HG03025 (cell line): ENCODE results near the gene FHAD1.

Experiments
- ATAC-seq: cut with Tn5 transposase; IDR thresholded peaks from one replicate; pipeline ENCODE4 v1.9.1; 2021; ENCODE audit warnings: mild to moderate bottlenecking, moderate library complexity; ENCODE audit not compliant: unreplicated experiment, low FRiP score

FHAD1 gene

GRCh38 chr1:15410223-15410883 lies 163.3 kb downstream of the FHAD1 start:
- peak; percentile 5 for ATAC-seq

- no peak for ATAC-seq
Measured at GRCh38 chr1:15410884-15411245, 163.8 kb downstream of the FHAD1 start.

GRCh38 chr1:15411593-15412137 lies 164.6 kb downstream of the FHAD1 start:
- ATAC-seq, result no peak

- no peak for ATAC-seq
Measured at GRCh38 chr1:15412175-15412800, 165.3 kb downstream of the FHAD1 start.

GRCh38 chr1:15412843-15413242 lies 165.8 kb downstream of the FHAD1 start:
- ATAC-seq, result no peak

GRCh38 chr1:15413563-15414444 lies 166.8 kb downstream of the FHAD1 start:
- ATAC-seq, result no peak

- ATAC-seq, result no peak
Measured at GRCh38 chr1:15414445-15414983, 167.5 kb downstream of the FHAD1 start.

- ATAC-seq, result no peak
Measured at GRCh38 chr1:15417059-15417934, 170.3 kb downstream of the FHAD1 start.

- ATAC-seq, result no peak
Measured at GRCh38 chr1:15418806-15419515, 171.9 kb downstream of the FHAD1 start.

GRCh38 chr1:15420853-15421465 lies 173.9 kb downstream of the FHAD1 start:
- ATAC-seq, result no peak

GRCh38 chr1:15422871-15423270 lies 175.8 kb downstream of the FHAD1 start:
- no peak for ATAC-seq

GRCh38 chr1:15423355-15424077 lies 176.5 kb downstream of the FHAD1 start:
- ATAC-seq, result no peak

GRCh38 chr1:15424146-15424667 lies 177.2 kb downstream of the FHAD1 start:
- ATAC-seq, result no peak

GRCh38 chr1:15424981-15425380 lies 178.0 kb downstream of the FHAD1 start:
- no peak for ATAC-seq

- ATAC-seq, result no peak
Measured at GRCh38 chr1:15425521-15425920, 178.5 kb downstream of the FHAD1 start.

GRCh38 chr1:15425958-15426357 lies 178.9 kb downstream of the FHAD1 start:
- ATAC-seq, result no peak

- ATAC-seq, result no peak
Measured at GRCh38 chr1:15426492-15427279, 179.7 kb downstream of the FHAD1 start.
